Prostate gland (tissue), 2 donors: ENCODE data around the gene TGFBRAP1.

Source experiments
- POLR2AphosphoS5 ChIP-seq: sonication (generic); formaldehyde crosslinking; IDR thresholded peaks from one replicate; pipeline ENCODE4 v1.6.1; 2017; ENCODE audit warnings: antibody characterized with exemption
- TF ChIP-seq, protein P1 (sequence below), 4 experiments: fragments of 200-600 bp in 2 of 4; fragments of 450-650 bp in 2 of 4; sonication (generic) in 2 of 4; IDR thresholded peaks; 1 replicate in 3 of 4; 2 replicates in 1 of 4; pipeline ENCODE4 v1.5.1; 2016 to 2019; ENCODE audit warnings: antibody characterized with exemption in 4 of 4, mild to moderate bottlenecking in 2 of 4, moderate library complexity in 2 of 4

DNA sequence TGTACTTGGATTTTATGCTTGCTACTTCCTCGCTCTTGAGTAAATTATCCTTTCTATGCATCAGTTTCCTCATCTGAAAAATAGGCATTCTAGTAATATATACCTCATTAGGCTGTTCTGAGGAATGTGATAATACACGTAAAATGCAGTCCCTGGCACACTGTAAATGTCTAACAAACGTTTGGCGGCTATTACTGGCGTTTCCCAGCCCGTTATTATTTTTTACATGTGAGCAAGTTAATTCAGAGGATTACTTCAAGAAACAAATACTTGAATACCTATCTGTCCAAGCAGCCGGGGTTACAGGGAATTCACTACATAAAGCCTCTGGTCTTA lies 7.2 kb upstream of the TGFBRAP1 start:
- TF ChIP-seq, protein P1, sequence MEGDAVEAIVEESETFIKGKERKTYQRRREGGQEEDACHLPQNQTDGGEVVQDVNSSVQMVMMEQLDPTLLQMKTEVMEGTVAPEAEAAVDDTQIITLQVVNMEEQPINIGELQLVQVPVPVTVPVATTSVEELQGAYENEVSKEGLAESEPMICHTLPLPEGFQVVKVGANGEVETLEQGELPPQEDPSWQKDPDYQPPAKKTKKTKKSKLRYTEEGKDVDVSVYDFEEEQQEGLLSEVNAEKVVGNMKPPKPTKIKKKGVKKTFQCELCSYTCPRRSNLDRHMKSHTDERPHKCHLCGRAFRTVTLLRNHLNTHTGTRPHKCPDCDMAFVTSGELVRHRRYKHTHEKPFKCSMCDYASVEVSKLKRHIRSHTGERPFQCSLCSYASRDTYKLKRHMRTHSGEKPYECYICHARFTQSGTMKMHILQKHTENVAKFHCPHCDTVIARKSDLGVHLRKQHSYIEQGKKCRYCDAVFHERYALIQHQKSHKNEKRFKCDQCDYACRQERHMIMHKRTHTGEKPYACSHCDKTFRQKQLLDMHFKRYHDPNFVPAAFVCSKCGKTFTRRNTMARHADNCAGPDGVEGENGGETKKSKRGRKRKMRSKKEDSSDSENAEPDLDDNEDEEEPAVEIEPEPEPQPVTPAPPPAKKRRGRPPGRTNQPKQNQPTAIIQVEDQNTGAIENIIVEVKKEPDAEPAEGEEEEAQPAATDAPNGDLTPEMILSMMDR (IDR thresholded peaks at IDR 0.05): no peak
- TF ChIP-seq POLR2AphosphoS5: no peak
